ENCODE results near the gene CHST2.

- TF ChIP-seq CTCF (IDR thresholded peaks at IDR 0.05; ENCODE audit: low read depth, low read length, poor library complexity, severe bottlenecking), result no peak
- no peak for TF ChIP-seq EZH2phosphoT487 (IDR thresholded peaks at IDR 0.05; ENCODE audit: borderline replicate concordance, low read length)
These were observed 47.8 kb upstream of the CHST2 start for GRCh38 chr3:143071776-143072175.
